NB4 (cell line): ENCODE measurements around the gene MGAT5B.
"Not testable (repeated sequence)": the region's sequence is repeated elsewhere in the genome, so short reads cannot be mapped to it uniquely, and the experiment has no call there.

Experiments
- DNase-seq: peaks from one replicate; pipeline ENCODE4 v3.0.0; 2010; ENCODE audit warnings: low read depth
- H3K4me3 ChIP-seq: one replicate; pipeline ENCODE4 v1.5.1; 2011; ENCODE audit warnings: mild to moderate bottlenecking, low read depth, low read length, moderate library complexity
- MYC ChIP-seq: IDR thresholded peaks from 2 replicates; pipeline ENCODE4 v1.6.1; 2011; ENCODE audit warnings: low read depth, low read length
- POLR2A ChIP-seq: IDR thresholded peaks from 2 replicates; pipeline ENCODE4 v1.6.1; 2011; ENCODE audit warnings: mild to moderate bottlenecking; ENCODE audit not compliant: insufficient read length; ENCODE audit errors: extremely low read depth
- TF ChIP-seq, protein P1 (sequence below): IDR thresholded peaks from 2 replicates; pipeline ENCODE4 v1.6.1; 2011; ENCODE audit warnings: low read depth, low read length
- TF ChIP-seq, protein P2 (sequence below): IDR thresholded peaks from one replicate; pipeline ENCODE4 v1.5.1; 2012; ENCODE audit warnings: low read depth, low read length

MGAT5B gene

DNA sequence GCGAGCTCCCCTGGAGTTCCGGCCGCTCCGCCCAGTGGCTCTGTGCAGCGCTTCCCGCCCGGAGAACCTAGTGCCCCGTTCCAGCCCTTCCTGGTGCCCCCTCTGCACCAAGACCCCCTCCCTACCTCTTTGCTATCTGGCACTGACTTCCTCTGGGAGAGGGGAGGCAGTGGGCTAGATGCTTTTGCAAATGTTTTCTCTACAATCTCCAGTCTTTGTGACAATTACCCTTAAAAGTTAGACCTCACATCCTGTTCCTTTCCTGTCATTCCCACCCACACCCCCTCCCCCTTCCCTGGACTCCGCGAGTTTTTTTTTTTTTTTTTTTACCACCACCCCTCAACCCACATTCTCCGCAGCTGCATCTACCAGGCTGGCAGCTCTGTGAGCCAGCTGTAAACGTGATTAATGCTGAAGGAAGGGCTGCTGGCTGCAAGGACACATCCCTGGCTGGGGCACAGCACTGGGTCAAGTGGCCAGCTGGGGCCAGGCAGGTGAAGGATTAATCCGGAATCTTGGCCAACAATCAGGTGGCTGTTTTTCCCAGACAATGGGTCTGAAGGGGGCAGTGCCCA lies 101.5 kb downstream of the MGAT5B start:
- TF ChIP-seq MYC, result no peak
- TF ChIP-seq, protein P1, sequence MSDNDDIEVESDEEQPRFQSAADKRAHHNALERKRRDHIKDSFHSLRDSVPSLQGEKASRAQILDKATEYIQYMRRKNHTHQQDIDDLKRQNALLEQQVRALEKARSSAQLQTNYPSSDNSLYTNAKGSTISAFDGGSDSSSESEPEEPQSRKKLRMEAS, result no peak
- H3K4me3 ChIP-seq, result no peak overlapping the region

DNA sequence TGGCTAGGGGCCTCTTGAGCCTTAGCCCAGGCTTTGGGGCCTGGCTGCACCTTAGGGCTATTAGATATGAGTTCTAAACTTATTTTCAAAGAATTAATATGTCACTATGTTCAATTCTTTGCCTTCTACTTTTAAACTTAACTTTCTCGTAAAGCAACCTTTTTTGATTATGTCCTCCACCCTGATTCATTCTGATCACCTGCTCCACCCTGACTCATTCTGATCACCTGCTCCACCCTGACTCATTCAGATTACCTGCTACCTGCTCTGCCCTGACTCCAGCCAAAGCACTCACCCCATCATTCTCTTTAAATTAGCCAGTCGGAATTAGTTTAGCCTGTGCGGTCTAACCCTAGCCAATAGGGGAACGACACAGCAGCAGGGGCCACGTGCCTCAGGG lies 102.0 kb downstream of the MGAT5B start:
- DNase-seq, H3K4me3 ChIP-seq: not testable (repeated sequence)

More for the DNA sequence above, 101.5 kb downstream of the MGAT5B start:
- DNase-seq, result no peak

DNA sequence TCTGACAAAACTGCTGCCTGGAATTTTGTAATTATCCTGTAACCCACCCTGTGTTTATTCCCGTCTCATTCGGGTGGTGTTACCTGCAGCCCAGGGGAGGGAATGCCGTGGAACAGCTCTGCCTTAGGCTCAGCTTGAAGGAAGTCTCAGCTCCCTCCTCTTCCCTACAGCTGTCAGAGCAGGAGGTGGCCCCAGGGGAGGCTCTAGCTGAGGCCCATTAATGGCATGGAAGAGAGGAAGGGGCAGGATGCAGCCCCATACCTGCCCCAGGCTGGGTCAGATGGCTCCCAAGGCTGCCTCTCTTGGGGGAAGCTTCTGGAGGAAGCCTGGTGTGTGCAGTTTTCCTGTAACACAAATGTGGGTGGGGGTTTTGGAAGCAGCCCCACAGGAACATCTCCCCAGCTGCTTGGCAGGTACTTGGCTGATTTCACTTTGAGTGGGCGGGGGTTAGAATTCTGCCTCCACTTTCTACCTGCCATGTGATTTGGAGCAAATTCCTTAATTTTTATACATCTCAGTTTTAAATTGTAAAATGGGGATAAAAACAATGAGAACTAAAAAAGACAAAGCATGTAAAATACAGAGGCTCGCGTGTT lies 103.9 kb downstream of the MGAT5B start:
- DNase-seq, result no peak
- TF ChIP-seq MYC, result no peak
- TF ChIP-seq, protein P1, result no peak
- no peak for TF ChIP-seq POLR2A
- TF ChIP-seq, protein P2, sequence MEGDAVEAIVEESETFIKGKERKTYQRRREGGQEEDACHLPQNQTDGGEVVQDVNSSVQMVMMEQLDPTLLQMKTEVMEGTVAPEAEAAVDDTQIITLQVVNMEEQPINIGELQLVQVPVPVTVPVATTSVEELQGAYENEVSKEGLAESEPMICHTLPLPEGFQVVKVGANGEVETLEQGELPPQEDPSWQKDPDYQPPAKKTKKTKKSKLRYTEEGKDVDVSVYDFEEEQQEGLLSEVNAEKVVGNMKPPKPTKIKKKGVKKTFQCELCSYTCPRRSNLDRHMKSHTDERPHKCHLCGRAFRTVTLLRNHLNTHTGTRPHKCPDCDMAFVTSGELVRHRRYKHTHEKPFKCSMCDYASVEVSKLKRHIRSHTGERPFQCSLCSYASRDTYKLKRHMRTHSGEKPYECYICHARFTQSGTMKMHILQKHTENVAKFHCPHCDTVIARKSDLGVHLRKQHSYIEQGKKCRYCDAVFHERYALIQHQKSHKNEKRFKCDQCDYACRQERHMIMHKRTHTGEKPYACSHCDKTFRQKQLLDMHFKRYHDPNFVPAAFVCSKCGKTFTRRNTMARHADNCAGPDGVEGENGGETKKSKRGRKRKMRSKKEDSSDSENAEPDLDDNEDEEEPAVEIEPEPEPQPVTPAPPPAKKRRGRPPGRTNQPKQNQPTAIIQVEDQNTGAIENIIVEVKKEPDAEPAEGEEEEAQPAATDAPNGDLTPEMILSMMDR, result no peak
- H3K4me3 ChIP-seq, result no peak overlapping the region

DNA sequence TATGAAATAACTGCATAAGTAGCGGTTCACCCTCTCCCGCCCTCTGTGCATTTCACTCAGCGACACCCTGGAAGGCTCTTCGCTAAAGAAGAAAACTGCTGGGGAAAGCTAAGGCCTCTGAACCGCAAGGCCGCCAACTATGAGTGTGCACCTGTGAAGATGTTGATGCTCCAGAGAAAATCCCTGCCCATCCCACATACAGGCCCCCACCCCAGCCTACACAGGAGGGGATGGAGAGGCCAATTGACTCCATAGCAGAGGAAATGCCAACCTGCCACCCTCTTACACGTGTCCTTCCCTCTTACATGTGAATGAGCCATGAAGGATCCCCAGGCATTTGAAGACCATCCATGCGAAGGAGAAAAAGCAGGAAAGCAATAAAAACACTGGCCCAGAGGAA lies 104.8 kb downstream of the MGAT5B start:
- no peak for DNase-seq

DNA sequence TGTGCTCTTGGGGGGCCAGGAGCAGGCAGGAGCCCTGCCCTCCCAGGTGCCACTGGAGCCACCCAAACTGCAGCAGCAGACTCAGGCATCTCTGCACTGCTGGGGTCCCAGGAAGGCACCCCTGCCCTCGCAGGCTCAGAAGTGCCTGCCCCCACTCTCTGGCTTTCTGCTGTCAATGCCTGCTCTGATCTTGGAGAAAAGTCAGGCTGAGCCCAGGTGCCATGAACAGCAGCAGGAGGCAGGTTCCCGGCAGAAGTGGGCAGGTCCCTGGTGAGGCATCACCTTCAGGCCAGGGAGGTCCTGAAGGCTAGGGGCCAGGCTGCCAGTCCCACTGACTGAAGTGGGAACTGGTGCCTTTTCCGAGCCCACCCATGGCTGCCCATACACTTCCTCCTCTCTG lies 106.5 kb downstream of the MGAT5B start:
- no peak for TF ChIP-seq POLR2A
- TF ChIP-seq, protein P1, result no peak
- TF ChIP-seq, protein P2, result no peak
- H3K4me3 ChIP-seq, result no peak overlapping the region
- DNase-seq, result no peak

More for the DNA sequence above, 104.8 kb downstream of the MGAT5B start:
- no peak overlapping the region for H3K4me3 ChIP-seq
- TF ChIP-seq, protein P1, result no peak
- TF ChIP-seq, protein P2, result no peak
- TF ChIP-seq POLR2A, result no peak
- TF ChIP-seq MYC, result no peak

DNA sequence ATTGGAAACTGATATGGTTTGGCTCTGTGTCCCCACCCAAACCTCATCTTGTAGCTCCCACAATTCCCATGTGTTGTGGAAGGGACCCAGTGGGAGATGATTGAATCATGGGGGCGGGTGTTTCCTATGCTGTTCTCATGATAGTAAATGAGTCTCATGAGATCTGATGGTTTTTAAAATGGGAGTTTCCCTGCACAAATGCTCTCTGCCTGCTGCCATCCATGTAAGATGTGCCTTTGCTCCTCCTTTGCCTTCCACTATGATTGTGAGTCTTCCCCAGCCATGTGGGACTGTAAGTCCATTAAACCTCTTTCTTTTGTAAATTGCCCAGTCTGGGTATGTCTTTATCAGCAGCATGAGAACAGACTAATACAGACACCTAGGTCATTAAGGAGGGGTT lies 109.8 kb downstream of the MGAT5B start:
- not testable (repeated sequence) for H3K4me3 ChIP-seq, DNase-seq

DNA sequence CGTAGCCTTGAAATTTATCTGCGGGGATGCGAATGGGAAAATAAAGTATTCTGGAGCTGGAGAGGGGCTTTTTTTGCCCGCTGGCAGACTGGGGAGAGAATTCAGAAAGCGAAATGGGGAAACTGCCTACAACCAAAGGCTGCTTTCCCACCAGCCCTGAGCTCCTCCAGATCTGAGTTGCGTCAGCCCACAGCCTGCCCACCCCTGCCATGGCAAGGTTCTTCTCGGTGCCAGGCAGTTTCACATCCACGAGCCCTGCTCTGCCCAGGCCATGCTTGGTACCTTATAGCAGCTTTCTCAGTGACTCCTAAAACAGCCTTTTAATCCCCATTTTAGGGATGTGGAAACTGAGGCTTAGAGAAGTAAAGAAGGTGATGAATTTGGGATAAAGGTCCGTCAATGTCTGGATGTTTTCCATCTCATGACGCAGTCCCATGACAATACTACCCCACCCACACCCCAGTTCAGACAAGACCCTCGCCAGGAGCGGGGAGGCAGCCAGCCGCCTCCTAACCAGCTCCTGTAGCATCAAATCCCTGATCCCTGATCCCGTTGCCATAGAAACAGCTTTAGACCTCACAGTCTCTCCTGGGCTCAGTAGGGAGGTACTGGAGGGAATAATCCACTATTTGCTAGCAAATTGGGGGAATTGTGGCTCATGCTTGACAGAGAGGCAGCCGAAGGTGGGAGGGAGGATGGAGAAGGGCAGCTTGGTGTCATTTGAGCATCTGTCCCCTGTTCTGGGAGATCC lies 113.5 kb downstream of the MGAT5B start:
- TF ChIP-seq MYC, result no peak
- TF ChIP-seq, protein P1, result no peak
- no peak for DNase-seq
- no peak overlapping the region for H3K4me3 ChIP-seq
